ENCODE data around the gene TRAPPC6A.

TRAPPC6A gene

GRCh38 chr19:45163751-45164460 is 14.1 kb downstream of the TRAPPC6A start:
- DNase-seq (ENCODE audit: low read depth in 2 of 2), result no peak

- DNase-seq (ENCODE audit: low read depth in 2 of 2), result no peak
These were observed 14.9 kb downstream of the TRAPPC6A start for GRCh38 chr19:45163156-45163555.

- DNase-seq (ENCODE audit: low read depth in 2 of 2), result no peak
These were observed 15.4 kb downstream of the TRAPPC6A start for GRCh38 chr19:45162608-45163143.

- no peak for DNase-seq (ENCODE audit: low read depth in 2 of 2)
These were observed 16.1 kb downstream of the TRAPPC6A start for GRCh38 chr19:45161738-45162607.

GRCh38 chr19:45160870-45161737 is 16.9 kb downstream of the TRAPPC6A start, which contains the start of gene NKPD1:
TSS of gene NKPD1 (minus strand) at chr19:45160982. CDS start at chr19:45160150, 832 bp downstream.
- no peak for DNase-seq (ENCODE audit: low read depth in 2 of 2)

- no peak for DNase-seq (ENCODE audit: low read depth in 2 of 2)
These were observed 18.1 kb downstream of the TRAPPC6A start for GRCh38 chr19:45159971-45160324.

- DNase-seq (ENCODE audit: low read depth in 2 of 2), result no peak
These were observed 18.6 kb downstream of the TRAPPC6A start for GRCh38 chr19:45159210-45159970.

GRCh38 chr19:45158503-45159209 is 19.4 kb downstream of the TRAPPC6A start:
- no peak for DNase-seq (ENCODE audit: low read depth in 2 of 2)

GRCh38 chr19:45156751-45157150 is 21.3 kb downstream of the TRAPPC6A start:
- DNase-seq (ENCODE audit: low read depth in 2 of 2), result no peak

- no peak for DNase-seq (ENCODE audit: low read depth in 2 of 2)
These were observed 21.9 kb downstream of the TRAPPC6A start for GRCh38 chr19:45156011-45156630.

GRCh38 chr19:45154064-45154827 is 23.8 kb downstream of the TRAPPC6A start:
- DNase-seq (ENCODE audit: low read depth in 2 of 2), result no peak

- no peak for DNase-seq (ENCODE audit: low read depth in 2 of 2)
These were observed 24.5 kb downstream of the TRAPPC6A start for GRCh38 chr19:45153339-45154063.

GRCh38 chr19:45152504-45153338 is 25.3 kb downstream of the TRAPPC6A start:
- no peak for DNase-seq (ENCODE audit: low read depth in 2 of 2)

- DNase-seq (ENCODE audit: low read depth in 2 of 2), result no peak
These were observed 26.1 kb downstream of the TRAPPC6A start for GRCh38 chr19:45151821-45152503.

- DNase-seq (ENCODE audit: low read depth in 2 of 2), result no peak
These were observed 26.7 kb downstream of the TRAPPC6A start for GRCh38 chr19:45151320-45151719.

GRCh38 chr19:45150751-45151281 is 27.2 kb downstream of the TRAPPC6A start:
- DNase-seq (ENCODE audit: low read depth in 2 of 2), result no peak

GRCh38 chr19:45150180-45150579 is 27.9 kb downstream of the TRAPPC6A start:
- no peak for DNase-seq (ENCODE audit: low read depth in 2 of 2)

Measured in activated CD4-positive, alpha-beta T cell treated with anti-CD3 and anti-CD28 coated beads for 24 hours (primary cell).